H1 (cell line): ENCODE measurements around the gene MSI2. TPM values are rescaled to one million over a fixed set of nuclear protein-coding genes. Genes with fewer than 3 reads are reported as not detected.

Experiments
- CTCF ChIA-PET: fragments of 300-600 bp; sonication (Branson Sonifier 250); formaldehyde crosslinking; loops from one replicate; lab custom pipeline; 2021; ENCODE audit not compliant: partially characterized antibody; lab: Charles Lee
- POLR2A ChIA-PET: fragments of 300-600 bp; sonication (Branson Sonifier 250); formaldehyde crosslinking; loops from one replicate; lab custom pipeline; 2021; ENCODE audit warnings: inconsistent platforms; ENCODE audit not compliant: partially characterized antibody; lab: Charles Lee
- DNase-seq, 2 experiments: peaks; one replicate each; pipeline versions ENCODE4 v3.0.0 to v3.0.0-alpha.2; 2010 to 2022; ENCODE audit warnings: low spot score in 2 of 2, low read depth in 1 of 2, mixed read lengths in 1 of 2
- FAIRE-seq: peaks from 2 replicates; lab custom pipeline; 2011; peaks lifted over from hg19 to GRCh38; lab: Jason Lieb, UNC
- H2AFZ ChIP-seq: 2 replicates; pipeline ENCODE4 v1.8.1; 2012; ENCODE audit warnings: low read length, inconsistent platforms
- H2AK5ac ChIP-seq: 2 replicates; pipeline ENCODE4 v1.6.1; 2013; ENCODE audit warnings: low read depth, low read length
- H2BK120ac ChIP-seq: replicated peaks from 2 replicates; pipeline ENCODE3; 2013; ENCODE audit warnings: low read depth, low read length, inconsistent platforms
- H2BK12ac ChIP-seq: 2 replicates; pipeline ENCODE4 v1.6.1; 2013; ENCODE audit warnings: low read depth, low read length
- H2BK15ac ChIP-seq: 2 replicates; pipeline ENCODE4 v1.6.1; 2013; ENCODE audit warnings: low read length
- H2BK20ac ChIP-seq: 2 replicates; pipeline ENCODE4 v1.6.1; 2013; ENCODE audit warnings: low read length
- H2BK5ac ChIP-seq: 2 replicates; pipeline ENCODE4 v1.6.1; 2013; ENCODE audit warnings: low read depth, low read length
- H3K14ac ChIP-seq: 2 replicates; pipeline ENCODE4 v1.6.1; 2013; ENCODE audit warnings: inconsistent platforms; ENCODE audit not compliant: insufficient read length
- H3K18ac ChIP-seq: 2 replicates; pipeline ENCODE4 v1.6.1; 2013; ENCODE audit warnings: low read length; ENCODE audit errors: extremely low read depth
- H3K23ac ChIP-seq: 2 replicates; pipeline ENCODE4 v1.6.1; 2013; ENCODE audit warnings: inconsistent platforms; ENCODE audit not compliant: insufficient read length
- H3K23me2 ChIP-seq: 2 replicates; pipeline ENCODE4 v1.6.1; 2013; ENCODE audit warnings: low read depth, low read length
- H3K27ac ChIP-seq: 2 replicates; pipeline ENCODE4 v1.6.1; 2011; ENCODE audit warnings: low read depth, low read length, inconsistent platforms
- H3K27me3 ChIP-seq, 4 experiments: replicated peaks in 1 of 4; 1 replicate in 1 of 4; 2 replicates in 3 of 4; pipeline versions ENCODE4 v1.6.1 to v1.8.1; 2011 to 2013; ENCODE audit warnings: low read length in 3 of 4, mild to moderate bottlenecking in 3 of 4, inconsistent platforms in 2 of 4, mixed read lengths in 2 of 4, moderate library complexity in 1 of 4; ENCODE audit not compliant: control insufficient read depth in 3 of 4, insufficient read depth in 3 of 4; ENCODE audit errors: extremely low read depth in 1 of 4
- H3K36me3 ChIP-seq, 4 experiments: 2 replicates each; pipeline versions ENCODE4 v1.6.1 to v1.8.1; 2011 to 2013; ENCODE audit warnings: mild to moderate bottlenecking in 4 of 4, low read length in 3 of 4, moderate library complexity in 2 of 4, control low read depth in 1 of 4, inconsistent platforms in 1 of 4; ENCODE audit not compliant: insufficient read depth in 4 of 4, control insufficient read depth in 2 of 4
- H3K4ac ChIP-seq: replicated peaks from 2 replicates; pipeline ENCODE3; 2013; ENCODE audit warnings: low read length, low read depth, mixed read lengths, inconsistent platforms; ENCODE audit not compliant: insufficient read length
- H3K4me1 ChIP-seq, 4 experiments: replicated peaks in 1 of 4; 1 replicate in 1 of 4; 2 replicates in 3 of 4; pipeline versions ENCODE4 v1.6.1 to v1.8.1; 2011 to 2013; ENCODE audit warnings: low read length in 3 of 4, inconsistent platforms in 2 of 4, mixed read lengths in 1 of 4; ENCODE audit not compliant: insufficient read depth in 4 of 4, control insufficient read depth in 3 of 4
- H3K4me2 ChIP-seq, 2 experiments: 2 replicates each; pipeline versions ENCODE4 v1.6.1 to v1.8.1; 2011 to 2013; ENCODE audit warnings: low read depth in 2 of 2, low read length in 2 of 2, control low read depth in 1 of 2, inconsistent platforms in 1 of 2, mild to moderate bottlenecking in 1 of 2; ENCODE audit not compliant: insufficient read depth in 1 of 2
- H3K4me3 ChIP-seq, 4 experiments: fragments of 200-600, 300-600 bp in 1 of 4; sonication (generic), shearing (Covaris generic), sonication (Bioruptor Twin) in 1 of 4; 2 replicates each; pipeline versions ENCODE4 v1.5.1 to v1.8.1; 2011 to 2016; ENCODE audit warnings: low read length in 4 of 4, low read depth in 3 of 4, control low read depth in 2 of 4, inconsistent platforms in 2 of 4, mild to moderate bottlenecking in 2 of 4, mixed read lengths in 1 of 4, moderate library complexity in 1 of 4; ENCODE audit not compliant: insufficient read depth in 2 of 4; ENCODE audit errors: extremely low read depth in 1 of 4
- H3K56ac ChIP-seq: replicated peaks from 2 replicates; pipeline ENCODE3; 2013; ENCODE audit warnings: low read depth, mild to moderate bottlenecking, mixed read lengths, low read length, inconsistent platforms; ENCODE audit not compliant: insufficient read length
- H3K79me1 ChIP-seq: 2 replicates; pipeline ENCODE4 v1.6.1; 2013; ENCODE audit warnings: low read depth, low read length, control low read depth
- H3K79me2 ChIP-seq, 2 experiments: 2 replicates each; pipeline versions ENCODE4 v1.6.1 to v1.8.1; 2012 to 2013; ENCODE audit warnings: low read length in 2 of 2, mild to moderate bottlenecking in 2 of 2, inconsistent platforms in 1 of 2; ENCODE audit not compliant: insufficient read depth in 2 of 2, control insufficient read depth in 1 of 2
- H3K9ac ChIP-seq, 4 experiments: replicated peaks in 1 of 4; 1 replicate in 1 of 4; 2 replicates in 3 of 4; pipeline versions ENCODE4 v1.6.1 to v1.8.1; 2011 to 2013; ENCODE audit warnings: low read depth in 3 of 4, low read length in 3 of 4, control low read depth in 2 of 4, mild to moderate bottlenecking in 2 of 4, moderate library complexity in 2 of 4, inconsistent platforms in 1 of 4; ENCODE audit errors: extremely low read depth in 1 of 4
- H3K9me3 ChIP-seq, 2 experiments: 2 replicates each; pipeline versions ENCODE4 v1.6.1 to v1.8.1; 2012 to 2013; ENCODE audit warnings: mild to moderate bottlenecking in 2 of 2, moderate library complexity in 2 of 2, control low read depth in 1 of 2, inconsistent platforms in 1 of 2, low read depth in 1 of 2, low read length in 1 of 2, mixed read lengths in 1 of 2; ENCODE audit not compliant: insufficient read depth in 2 of 2
- H4K20me1 ChIP-seq, 2 experiments: replicated peaks in 1 of 2; 2 replicates each; pipeline versions ENCODE3 to v1.8.1; 2011 to 2013; ENCODE audit warnings: inconsistent platforms in 2 of 2, low read length in 2 of 2, mild to moderate bottlenecking in 1 of 2; ENCODE audit not compliant: insufficient read depth in 2 of 2, control insufficient read depth in 1 of 2
- H4K5ac ChIP-seq: 2 replicates; pipeline ENCODE4 v1.6.1; 2013; ENCODE audit warnings: low read length, low read depth, mixed read lengths, inconsistent platforms; ENCODE audit not compliant: insufficient read length
- H4K8ac ChIP-seq: 2 replicates; pipeline ENCODE4 v1.8.0; 2013; ENCODE audit warnings: mild to moderate bottlenecking, moderate library complexity, low read length, inconsistent platforms; ENCODE audit not compliant: insufficient read depth; ENCODE audit errors: extremely low read depth
- H4K91ac ChIP-seq: replicated peaks from 2 replicates; pipeline ENCODE3; 2013; ENCODE audit warnings: low read length, mixed read lengths, inconsistent platforms; ENCODE audit not compliant: insufficient read length
- CTCF ChIP-seq, 3 experiments: IDR thresholded peaks; 1 replicate in 2 of 3; 2 replicates in 1 of 3; pipeline versions ENCODE4 v1.5.1 to v1.6.1; 2011; ENCODE audit warnings: low read length in 3 of 3, mild to moderate bottlenecking in 3 of 3, inconsistent platforms in 2 of 3, low read depth in 1 of 3, moderate library complexity in 1 of 3; ENCODE audit not compliant: insufficient read depth in 1 of 3; ENCODE audit errors: control extremely low read depth in 1 of 3
- EGR1 ChIP-seq: IDR thresholded peaks from 2 replicates; pipeline ENCODE4 v1.6.1; 2011; ENCODE audit warnings: low read depth, low read length, borderline replicate concordance
- GABPA ChIP-seq: IDR thresholded peaks from 2 replicates; pipeline ENCODE4 v1.6.1; 2011; ENCODE audit warnings: mild to moderate bottlenecking, low read length, moderate library complexity, borderline replicate concordance; ENCODE audit not compliant: insufficient read depth
- JUND ChIP-seq: IDR thresholded peaks from 2 replicates; pipeline ENCODE4 v1.6.1; 2011; ENCODE audit warnings: mild to moderate bottlenecking, improper control_type of control experiment, low read length
- KDM5A ChIP-seq: fragments of 200-600 bp; IDR thresholded peaks from 2 replicates; pipeline ENCODE4 v1.7.1; 2012; ENCODE audit warnings: mild to moderate bottlenecking, low read length, inconsistent platforms, mixed read lengths
- SIN3A ChIP-seq, 2 experiments: IDR thresholded peaks in 1 of 2; conservative IDR thresholded peaks in 1 of 2; 2 replicates each; pipeline ENCODE4 v1.6.1; 2011 to 2012; ENCODE audit warnings: low read length in 2 of 2, improper control_type of control experiment in 1 of 2, low read depth in 1 of 2, mild to moderate bottlenecking in 1 of 2
- SP2 ChIP-seq: IDR thresholded peaks from 2 replicates; pipeline ENCODE4 v1.6.1; 2012; ENCODE audit warnings: mild to moderate bottlenecking, low read length, inconsistent platforms
- TAF1 ChIP-seq: IDR thresholded peaks from 2 replicates; pipeline ENCODE4 v1.6.1; 2011; ENCODE audit warnings: mild to moderate bottlenecking, low read depth, low read length
- TBP ChIP-seq: IDR thresholded peaks from 2 replicates; pipeline ENCODE4 v1.6.1; 2011; ENCODE audit warnings: low read depth, low read length, improper control_type of control experiment
- YY1 ChIP-seq: IDR thresholded peaks from 2 replicates; pipeline ENCODE4 v1.6.1; 2011; ENCODE audit warnings: low read depth, mild to moderate bottlenecking, low read length
- WGBS, 2 experiments: shearing (Covaris generic) in 1 of 2; methylation state at CpG; one replicate each; pipeline versions ENCODE4 v1.1.6 to v1.1.7; 2013 to 2015; ENCODE audit warnings: low lambda C conversion rate in 2 of 2, mixed read lengths in 2 of 2, inconsistent platforms in 1 of 2, low coverage in 1 of 2, missing lambda C conversion rate in 1 of 2; ENCODE audit not compliant: insufficient replicate concordance in 2 of 2, insufficient coverage in 1 of 2, insufficient read length in 1 of 2; ENCODE audit errors: extremely low coverage in 1 of 2, missing lambda C conversion rate in 1 of 2; 5-methylcytosine and 5-hydroxymethylcytosine counted together
- polyA plus RNA-seq, 7 experiments: library from polyadenylated mRNA; depleted of rRNA in 3 of 7; stranded (reverse) in 5 of 7; unstranded in 2 of 7; fragments of >200 nt in 5 of 7; fragments of 200-250 nt in 2 of 7; gene quantifications; 1 replicate in 5 of 7; 2 replicates in 1 of 7; 4 replicates in 1 of 7; pipeline versions ENCODE4 v1.2.1 to v1.2.3, GENCODE V29; 2011 to 2013; ENCODE audit warnings: missing spikeins in 2 of 7, mixed read lengths in 2 of 7
- total RNA-seq: library from RNA; stranded (reverse); fragmentation: NEBNext Ultra II Directional; extraction: Animal tissue kit (Norgen Biotek cat#: 25700); gene quantifications from 2 replicates; pipeline ENCODE4 v1.2.1, GENCODE V29; 2021

The MSI2 gene
- total and polyA plus RNA-seq, 2 of the 8 experiments (the other 6 are each of a cell fraction or from before 2014, with no cell fraction given) = 36.7 to 80.6 TPM

GRCh38 chr17:57243171-57243622, 13.1 kb upstream of the MSI2 start:
- Histone ChIP-seq H3K4me2 (no peak overlapping the region), H3K27ac (no peak overlapping the region)
- POLR2A ChIA-PET = interaction anchor here (1.1 kb wide), 1 partner anchor 14 kb away, joined by 3 read pairs; no protein-coding TSS in a partner anchor
- TF ChIP-seq SP2 (no peak), SIN3A (conservative IDR thresholded peaks at IDR 0.05 in 1 of 2, IDR thresholded peaks at IDR 0.05 in 1 of 2; ENCODE audit: low read depth in 1 of 2, low read length in 2 of 2) (0 out of 4 replicates have a peak, but pooled peaks of 1 of the 2 experiments have one; percentile 30), TBP (no peak), KDM5A (no peak), GABPA (peak; percentile 57; the same call in 1 of the 2 replicates), EGR1 (no peak), YY1 (0 out of 2 replicates have a peak, but pooled peaks have one; percentile 61), JUND (peak; percentile 49; the same call in 1 of the 2 replicates), CTCF (IDR thresholded peaks at IDR 0.05; ENCODE audit: control extremely low read depth in 1 of 3, insufficient read depth in 1 of 3, low read depth in 1 of 3, low read length in 3 of 3) (peak; percentile 100), TAF1 (no peak)

More at GRCh38 chr17:57243171-57243622, 13.1 kb upstream of the MSI2 start:
- no peaks in the 10 kb centered on the region for H4K20me1 ChIP-seq
- WGBS, 2 experiments = 31% methylated on average over 13 of the region's 13 CpGs; no CpG with 5 or more reads in 1 of the 2 experiments
- H3K79me2 ChIP-seq = no peaks in the 10 kb centered on the region
- H2AK5ac ChIP-seq = no peak overlapping the region
- no peak overlapping the region for H2BK15ac ChIP-seq
- no peak overlapping the region for H2BK20ac ChIP-seq
- no peaks in the 10 kb centered on the region for H3K23me2 ChIP-seq
- no peak overlapping the region for H3K4ac ChIP-seq
- no peak overlapping the region for H3K9ac ChIP-seq
- DNase-seq (peak; percentile 47 to 92), FAIRE-seq (peak; percentile 91)
- CTCF ChIA-PET = interaction anchor here (0.6 to 4.2 kb wide), 130 partner anchors 8 to 596 kb away, joined by 3 to 119 read pairs (median 5); partner anchors contain the start of genes AKAP1 and MSI2
- no peak overlapping the region for H2BK12ac ChIP-seq
- no peak overlapping the region for H3K4me3 ChIP-seq
- H3K9me3 ChIP-seq = no peaks in the 10 kb centered on the region
- H3K18ac ChIP-seq = no peak overlapping the region
- no peak overlapping the region for H4K8ac ChIP-seq
- no peak overlapping the region for H3K56ac ChIP-seq
- no peaks in the 10 kb centered on the region for H3K36me3 ChIP-seq
- no peak overlapping the region for H4K5ac ChIP-seq
- no peak overlapping the region for H3K23ac ChIP-seq
- H3K27me3 ChIP-seq = no peaks in the 10 kb centered on the region
- no peaks in the 10 kb centered on the region for H3K79me1 ChIP-seq
- no peak overlapping the region for H2AFZ ChIP-seq
- peaks cover 0 to 3% (median under 1%) of the 10 kb centered on the region in 4 experiments; a peak in 2 of 7 replicates for H3K4me1 ChIP-seq
- H3K14ac ChIP-seq = no peak overlapping the region
- no peak overlapping the region for H2BK5ac ChIP-seq
- H4K91ac ChIP-seq = no peak overlapping the region
- H2BK120ac ChIP-seq = no peak overlapping the region
